ENCODE data around the gene CYBC1. TPM values are rescaled to one million over a fixed set of nuclear protein-coding genes. Genes with fewer than 3 reads are reported as not detected.

Gene CYBC1
- total and polyA plus RNA-seq, 9 of the 15 experiments (the other 6 are each of a cell fraction or from before 2014, with no cell fraction given): 1.3 to 71.8 (median 49.9) TPM

DNA sequence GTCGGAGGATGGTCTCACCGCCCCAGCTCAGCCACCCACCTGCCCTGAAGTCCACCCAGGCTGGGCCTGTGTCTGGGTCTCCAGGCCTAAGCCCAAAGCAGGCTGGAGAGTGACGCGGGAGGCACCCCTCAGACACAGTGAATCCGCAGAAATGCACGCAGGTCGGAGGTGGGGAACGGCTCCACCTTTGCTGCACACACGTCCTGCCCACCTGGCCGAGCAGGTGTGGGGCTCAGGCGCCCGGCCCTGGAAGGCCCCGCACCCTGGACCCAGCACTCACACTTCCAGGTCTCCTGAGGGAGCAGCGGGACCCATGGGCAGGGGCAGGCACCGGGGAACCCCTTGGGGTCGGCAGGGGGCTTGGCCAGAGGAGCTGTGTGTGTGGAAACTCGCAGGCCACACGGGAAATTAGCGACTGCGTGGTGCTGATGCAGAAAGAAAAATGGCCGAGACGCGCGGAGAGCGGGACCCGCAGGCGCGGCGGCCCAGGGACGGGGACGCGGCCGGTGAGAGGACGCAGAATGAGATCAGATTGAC, 10.7 kb downstream of the CYBC1 start (continued):
- TF ChIP-seq FOXK2 (conservative IDR thresholded peaks at IDR 0.05 in 1 of 2, IDR thresholded peaks at IDR 0.05 in 1 of 2; ENCODE audit: low read depth in 2 of 2) (no peak), HDAC1 (IDR thresholded peaks at IDR 0.05) (no peak), TEAD2 (tag; IDR thresholded peaks at IDR 0.05) (no peak), NONO (IDR thresholded peaks at IDR 0.05; ENCODE audit: low read depth in 2 of 2, low read length in 1 of 2) (no peak)
- TF ChIP-seq, protein P1, sequence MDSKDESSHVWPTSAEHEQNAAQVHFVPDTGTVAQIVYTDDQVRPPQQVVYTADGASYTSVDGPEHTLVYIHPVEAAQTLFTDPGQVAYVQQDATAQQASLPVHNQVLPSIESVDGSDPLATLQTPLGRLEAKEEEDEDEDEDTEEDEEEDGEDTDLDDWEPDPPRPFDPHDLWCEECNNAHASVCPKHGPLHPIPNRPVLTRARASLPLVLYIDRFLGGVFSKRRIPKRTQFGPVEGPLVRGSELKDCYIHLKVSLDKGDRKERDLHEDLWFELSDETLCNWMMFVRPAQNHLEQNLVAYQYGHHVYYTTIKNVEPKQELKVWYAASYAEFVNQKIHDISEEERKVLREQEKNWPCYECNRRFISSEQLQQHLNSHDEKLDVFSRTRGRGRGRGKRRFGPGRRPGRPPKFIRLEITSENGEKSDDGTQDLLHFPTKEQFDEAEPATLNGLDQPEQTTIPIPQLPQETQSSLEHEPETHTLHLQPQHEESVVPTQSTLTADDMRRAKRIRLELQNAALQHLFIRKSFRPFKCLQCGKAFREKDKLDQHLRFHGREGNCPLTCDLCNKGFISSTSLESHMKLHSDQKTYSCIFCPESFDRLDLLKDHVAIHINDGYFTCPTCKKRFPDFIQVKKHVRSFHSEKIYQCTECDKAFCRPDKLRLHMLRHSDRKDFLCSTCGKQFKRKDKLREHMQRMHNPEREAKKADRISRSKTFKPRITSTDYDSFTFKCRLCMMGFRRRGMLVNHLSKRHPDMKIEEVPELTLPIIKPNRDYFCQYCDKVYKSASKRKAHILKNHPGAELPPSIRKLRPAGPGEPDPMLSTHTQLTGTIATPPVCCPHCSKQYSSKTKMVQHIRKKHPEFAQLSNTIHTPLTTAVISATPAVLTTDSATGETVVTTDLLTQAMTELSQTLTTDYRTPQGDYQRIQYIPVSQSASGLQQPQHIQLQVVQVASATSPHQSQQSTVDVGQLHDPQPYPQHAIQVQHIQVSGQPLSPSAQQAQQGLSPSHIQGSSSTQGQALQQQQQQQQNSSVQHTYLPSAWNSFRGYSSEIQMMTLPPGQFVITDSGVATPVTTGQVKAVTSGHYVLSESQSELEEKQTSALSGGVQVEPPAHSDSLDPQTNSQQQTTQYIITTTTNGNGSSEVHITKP (IDR thresholded peaks at IDR 0.05; ENCODE audit: partially characterized antibody): no peak

DNA sequence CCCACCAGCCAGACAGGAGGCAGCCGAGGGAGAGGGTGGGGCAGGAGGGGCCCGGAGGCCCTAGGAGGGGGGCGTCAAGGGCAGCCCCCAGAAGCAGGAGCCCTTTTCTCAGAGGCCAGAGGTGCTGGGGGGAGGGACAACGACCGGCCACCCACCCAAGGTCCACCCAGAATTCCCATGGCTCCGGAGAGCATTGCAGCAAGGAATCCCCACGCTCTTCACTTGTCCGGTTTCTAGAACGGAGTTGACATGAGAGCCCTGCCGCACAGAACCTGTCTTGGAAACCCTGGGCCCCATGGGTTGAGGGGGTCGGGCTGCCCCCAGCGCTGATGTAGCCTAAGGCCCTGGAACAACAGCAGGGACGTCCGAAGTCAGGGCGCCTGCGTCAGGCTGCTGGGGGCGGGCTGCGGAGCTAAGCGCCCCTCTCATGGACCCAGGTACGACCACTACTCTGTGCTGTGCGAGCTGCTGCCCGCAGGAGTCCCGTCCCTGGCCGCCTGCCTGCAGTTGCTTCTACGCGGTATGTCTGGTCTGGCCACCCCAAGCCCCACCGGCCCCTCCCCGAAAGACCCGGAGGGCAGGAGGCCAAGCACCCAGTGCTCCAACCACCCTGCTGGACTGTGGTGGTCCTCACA, 11.2 kb downstream of the CYBC1 start:
- BruUV-seq (replicated peaks): no TSS peak
- Histone ChIP-seq H3K9me1 (ENCODE audit: control insufficient read depth, insufficient read depth, low read length) (no peaks in the 10 kb centered on the region), H3K79me2 (ENCODE audit: control insufficient read depth, insufficient read depth, low read length) (no peaks in the 10 kb centered on the region), H3K9ac (ENCODE audit: insufficient read depth in 1 of 2, low read depth in 2 of 2, low read length in 2 of 2) (peak overlapping the region in 1 of 2 experiments; percentile 26; a peak in 1 of 4 replicates), H3K36me3 (ENCODE audit: control insufficient read depth, insufficient read depth, low read length) (peaks cover 19% of the 10 kb centered on the region; the same call in 1 of the 3 replicates), H3K27ac (ENCODE audit: extremely low read depth, low read depth, low read length) (no peak overlapping the region), H3K4me1 (replicated peaks in 1 of 2; ENCODE audit: control insufficient read depth in 2 of 2, insufficient read depth in 2 of 2, low read length in 2 of 2) (peaks cover 0 to 66% of the 10 kb centered on the region in 2 experiments; a peak in 2 of 5 replicates), H3K27me3 (ENCODE audit: control insufficient read depth in 2 of 2, insufficient read depth in 2 of 2, low read length in 2 of 2) (no peaks in the 10 kb centered on the region), H3K9me3 (replicated peaks; ENCODE audit: control insufficient read depth, insufficient read depth, low read depth, low read length) (no peaks in the 10 kb centered on the region), H3K4me2 (ENCODE audit: insufficient read depth, low read length) (no peak overlapping the region), H2AFZ (ENCODE audit: low read depth, low read length) (no peak overlapping the region), H4K20me1 (replicated peaks; ENCODE audit: control insufficient read depth, insufficient read depth, low read length) (no peaks in the 10 kb centered on the region), H3K4me3 (no peak overlapping the region)
- TF ChIP-seq ZNF586 (CRISPR knock-in tag; conservative IDR thresholded peaks at IDR 0.05) (no peak), TRIM24 (IDR thresholded peaks at IDR 0.05) (no peak), ZNF785 (CRISPR knock-in tag; IDR thresholded peaks at IDR 0.05) (no peak)
- 77% methylated on average over 23 of the region's 29 CpGs for WGBS (ENCODE audit: insufficient coverage, low coverage, missing lambda C conversion rate)
- ChIA-PET CTCF (ENCODE audit: low intra/inter-chr PET ratio) (no interaction called here), POLR2A (interaction anchor here (0.5 to 1.7 kb wide), 2 partner anchors 16 to 107 kb away, joined by 3 to 6 read pairs; no protein-coding TSS in a partner anchor)
- FAIRE-seq: no peak
- in situ Hi-C loops (cut with MboI): no loop called here
- DNase-seq (ENCODE audit: extremely low read depth in 1 of 4, low spot score in 3 of 4): no peak
- ATAC-seq: no peak
- intact Hi-C loops (cut with micrococcal nuclease): no loop called here

All from K562 (cell line).